Sigmoid colon (tissue), 7 donors: Measurements from ENCODE around the gene APOD. TPM values are rescaled to one million over a fixed set of nuclear protein-coding genes. Genes with fewer than 3 reads are reported as not detected.
A peak's percentile ranks its signal among the peaks of the same experiment; 100 is the strongest.
"Not testable (repeated sequence)": the region's sequence is repeated elsewhere in the genome, so short reads cannot be mapped to it uniquely, and the experiment has no call there.

Experiments
- DNase-seq: peaks from one replicate; pipeline ENCODE4 v3.0.0-alpha.2; 2019
- H3K27ac ChIP-seq, 4 donors: fragments of 200-600 bp; sonication (generic); one replicate each; pipeline ENCODE4 v1.5.1; 2016 to 2019; ENCODE audit warnings: mild to moderate bottlenecking in 1 of 4
- H3K27me3 ChIP-seq, 3 donors: fragments of 200-600 bp; sonication (generic); one replicate each; pipeline ENCODE4 v1.5.1; 2019; ENCODE audit warnings: mild to moderate bottlenecking in 1 of 3
- H3K36me3 ChIP-seq, 4 donors: fragments of 200-600 bp; sonication (generic); one replicate each; pipeline ENCODE4 v1.5.1; 2016 to 2019
- H3K4me1 ChIP-seq, 4 donors: fragments of 200-600 bp; sonication (generic); one replicate each; pipeline ENCODE4 v1.5.1; 2017 to 2019
- H3K4me3 ChIP-seq, 4 donors: fragments of 200-600 bp; sonication (generic); one replicate each; pipeline ENCODE4 v1.5.1; 2017 to 2019; ENCODE audit warnings: mild to moderate bottlenecking in 2 of 4, moderate library complexity in 1 of 4
- H3K9me3 ChIP-seq, 4 donors: fragments of 200-600 bp in 3 of 4; sonication (generic) in 3 of 4; one replicate each; pipeline versions ENCODE4 v1.5.1 to v1.6.1; 2013 to 2019
- EP300 ChIP-seq, 4 donors: sonication (generic); formaldehyde crosslinking; IDR thresholded peaks; one replicate each; pipeline ENCODE4 v1.6.1; 2017; ENCODE audit warnings: antibody characterized with exemption in 4 of 4
- POLR2A ChIP-seq, 2 donors: fragments of 450-650 bp; IDR thresholded peaks; one replicate each; pipeline ENCODE4 v1.6.1; 2016; ENCODE audit warnings: antibody characterized with exemption in 2 of 2, mild to moderate bottlenecking in 2 of 2, moderate library complexity in 2 of 2
- POLR2AphosphoS5 ChIP-seq, 4 donors: sonication (generic); formaldehyde crosslinking; IDR thresholded peaks; one replicate each; pipeline ENCODE4 v1.6.1; 2017; ENCODE audit warnings: antibody characterized with exemption in 4 of 4
- WGBS, 2 donors: extraction: QIAGEN DNeasy Blood & Tissue Kit; methylation state at CpG; one replicate each; pipeline ENCODE4 v1.1.7; 2013; 5-methylcytosine and 5-hydroxymethylcytosine counted together
- intact Hi-C: fragments of 100-400 bp; cut with DNase I; formaldehyde crosslinking; loops from one replicate; pipeline ENCODE4 v1.15.1; 2023
- polyA plus RNA-seq, 3 donors: library from polyadenylated mRNA; stranded (reverse); fragments of 200-250 nt; gene quantifications; one replicate each; pipeline ENCODE4 v1.2.3, GENCODE V29; 2013
- total RNA-seq, 4 donors: library from RNA; depleted of rRNA; stranded (reverse); fragments of >200 nt; gene quantifications; one replicate each; pipeline ENCODE4 v1.1.0, GENCODE V29; 2016
- TF ChIP-seq, protein P1 (sequence below), 4 experiments: fragments of 450-650 bp in 3 of 4; fragments of 200-600 bp in 1 of 4; IDR thresholded peaks; one replicate each; pipeline ENCODE4 v1.5.1; 2016 to 2019; ENCODE audit warnings: antibody characterized with exemption in 4 of 4, mild to moderate bottlenecking in 3 of 4, moderate library complexity in 2 of 4
- donor health status: healthy with polysubstance abuse.
- donor health status: Bipolar disorder and iron deficiency.
- donor health status: healthy.

APOD gene
- total and polyA plus RNA-seq, 7 donors: 8.1 to 296 (median 63.7) TPM

DNA sequence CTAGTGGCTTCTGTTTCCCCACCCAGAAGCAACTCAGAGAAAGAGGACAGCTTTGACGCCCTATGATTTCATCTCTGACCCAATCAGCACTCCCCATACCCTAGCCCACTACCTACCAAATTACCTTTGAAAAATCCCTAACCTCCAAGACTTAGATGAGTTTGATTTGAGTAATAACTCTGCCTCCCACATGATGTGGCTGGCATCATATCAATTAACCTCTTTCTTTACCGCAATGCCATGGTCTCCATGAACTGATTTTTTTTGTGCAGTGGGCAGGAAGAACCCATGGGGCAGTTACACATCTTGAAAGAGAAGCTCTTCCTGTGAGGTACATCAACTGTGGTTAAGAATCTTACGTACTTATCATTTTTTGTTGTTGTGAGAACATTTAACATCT, 25.5 kb upstream of the APOD start:
- intact Hi-C loops: no loop called here
- WGBS, 2 donors: 73 to 90% methylated on average over 3 of the region's 3 CpGs

DNA sequence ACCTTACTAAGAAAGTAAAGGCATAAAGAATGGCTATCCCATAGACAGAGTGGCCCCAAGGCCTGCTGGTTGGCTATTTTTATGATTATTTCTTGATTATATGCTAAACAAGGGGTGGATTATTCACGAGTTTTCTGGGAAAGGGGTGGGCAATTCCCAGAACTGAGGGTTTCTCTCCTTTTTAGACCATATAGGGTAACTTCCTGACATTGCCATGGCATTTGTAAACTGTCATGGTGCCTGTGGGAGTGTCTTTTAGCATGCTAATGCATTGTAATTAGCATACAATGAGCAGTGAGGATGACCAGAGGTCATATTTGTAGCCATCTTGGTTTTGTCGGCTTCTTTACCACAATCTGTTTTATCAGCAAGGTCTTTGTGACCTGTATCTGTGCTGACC, 18.0 kb upstream of the APOD start:
- H3K27ac ChIP-seq, DNase-seq, intact Hi-C loops, H3K4me1 ChIP-seq, H3K36me3 ChIP-seq, H3K27me3 ChIP-seq, H3K4me3 ChIP-seq, H3K9me3 ChIP-seq: not testable (repeated sequence)
- WGBS, 2 donors: 83 to 84% methylated on average over 2 of the region's 2 CpGs

More for the DNA sequence above, 25.5 kb upstream of the APOD start:
- Histone ChIP-seq H3K27me3 (no peaks in the 10 kb centered on the region), H3K4me1 (peaks cover 0 to 8% (median 0%) of the 10 kb centered on the region in 4 donors), H3K27ac (no peak overlapping the region), H3K4me3 (no peak overlapping the region), H3K36me3 (no peaks in the 10 kb centered on the region), H3K9me3 (no peaks in the 10 kb centered on the region)
- no peak for DNase-seq
- TF ChIP-seq POLR2A (IDR thresholded peaks at IDR 0.05): no peak
- TF ChIP-seq EP300 (IDR thresholded peaks at IDR 0.05): no peak
- no peak for TF ChIP-seq POLR2AphosphoS5 (IDR thresholded peaks at IDR 0.05)
- TF ChIP-seq, protein P1, sequence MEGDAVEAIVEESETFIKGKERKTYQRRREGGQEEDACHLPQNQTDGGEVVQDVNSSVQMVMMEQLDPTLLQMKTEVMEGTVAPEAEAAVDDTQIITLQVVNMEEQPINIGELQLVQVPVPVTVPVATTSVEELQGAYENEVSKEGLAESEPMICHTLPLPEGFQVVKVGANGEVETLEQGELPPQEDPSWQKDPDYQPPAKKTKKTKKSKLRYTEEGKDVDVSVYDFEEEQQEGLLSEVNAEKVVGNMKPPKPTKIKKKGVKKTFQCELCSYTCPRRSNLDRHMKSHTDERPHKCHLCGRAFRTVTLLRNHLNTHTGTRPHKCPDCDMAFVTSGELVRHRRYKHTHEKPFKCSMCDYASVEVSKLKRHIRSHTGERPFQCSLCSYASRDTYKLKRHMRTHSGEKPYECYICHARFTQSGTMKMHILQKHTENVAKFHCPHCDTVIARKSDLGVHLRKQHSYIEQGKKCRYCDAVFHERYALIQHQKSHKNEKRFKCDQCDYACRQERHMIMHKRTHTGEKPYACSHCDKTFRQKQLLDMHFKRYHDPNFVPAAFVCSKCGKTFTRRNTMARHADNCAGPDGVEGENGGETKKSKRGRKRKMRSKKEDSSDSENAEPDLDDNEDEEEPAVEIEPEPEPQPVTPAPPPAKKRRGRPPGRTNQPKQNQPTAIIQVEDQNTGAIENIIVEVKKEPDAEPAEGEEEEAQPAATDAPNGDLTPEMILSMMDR (IDR thresholded peaks at IDR 0.05): no peak

DNA sequence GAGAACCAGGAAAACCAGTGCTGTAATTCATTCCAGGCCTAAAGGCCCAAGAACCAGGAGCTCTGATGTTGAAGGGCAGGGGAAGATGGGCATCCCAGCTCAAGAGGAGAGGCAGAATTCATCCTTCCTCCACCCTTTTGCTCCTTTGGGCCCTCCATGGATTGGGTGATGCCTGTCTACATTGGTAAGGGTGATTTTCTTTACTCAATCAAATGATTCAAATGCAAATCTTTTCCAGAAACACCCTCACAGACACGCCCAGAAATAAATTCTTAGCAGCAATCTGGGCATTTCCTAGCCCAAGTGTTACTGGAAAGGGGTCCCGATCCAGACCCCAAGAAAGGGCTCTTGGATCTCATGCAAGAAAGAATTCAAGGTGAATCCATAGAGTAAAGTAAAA, 17.6 kb upstream of the APOD start:
- DNase-seq: peak; percentile 4
- 91 to 94% methylated on average over 2 of the region's 2 CpGs for WGBS, 2 donors
- intact Hi-C loops: no loop called here
- H3K27ac ChIP-seq: no peak overlapping the region
- no peaks in the 10 kb centered on the region for H3K9me3 ChIP-seq
- TF ChIP-seq, protein P1 (IDR thresholded peaks at IDR 0.05): no peak
- no peak for TF ChIP-seq POLR2AphosphoS5 (IDR thresholded peaks at IDR 0.05)
- no peak for TF ChIP-seq POLR2A (IDR thresholded peaks at IDR 0.05)
- no peak for TF ChIP-seq EP300 (IDR thresholded peaks at IDR 0.05)
- H3K27me3 ChIP-seq: no peaks in the 10 kb centered on the region
- H3K4me1 ChIP-seq: no peaks in the 10 kb centered on the region
- no peaks in the 10 kb centered on the region for H3K36me3 ChIP-seq
- no peak overlapping the region for H3K4me3 ChIP-seq

DNA sequence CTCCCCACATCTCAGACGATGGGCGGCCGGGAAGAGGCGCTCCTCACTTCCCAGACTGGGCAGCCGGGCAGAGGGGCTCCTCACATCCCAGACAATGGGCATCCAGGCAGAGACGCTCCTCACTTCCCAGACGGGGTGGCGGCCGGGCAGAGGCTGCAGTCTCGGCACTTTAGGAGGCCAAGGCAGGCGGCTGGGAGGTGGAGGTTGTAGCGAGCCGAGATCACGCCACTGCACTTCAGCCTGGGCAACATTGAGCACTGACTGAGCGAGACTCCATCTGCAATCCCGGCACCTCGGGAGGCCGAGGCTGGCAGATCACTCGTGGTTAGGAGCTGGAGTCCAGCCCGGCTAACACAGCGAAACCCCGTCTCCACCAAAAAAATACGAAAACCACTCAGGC, 16.2 kb upstream of the APOD start:
- 92 to 94% methylated on average over 20 to 23 of the region's 23 CpGs for WGBS, 2 donors
- peak; percentile 40 for DNase-seq
- H3K27ac ChIP-seq, H3K36me3 ChIP-seq, H3K9me3 ChIP-seq, H3K4me1 ChIP-seq, H3K27me3 ChIP-seq, intact Hi-C loops, H3K4me3 ChIP-seq: not testable (repeated sequence)

DNA sequence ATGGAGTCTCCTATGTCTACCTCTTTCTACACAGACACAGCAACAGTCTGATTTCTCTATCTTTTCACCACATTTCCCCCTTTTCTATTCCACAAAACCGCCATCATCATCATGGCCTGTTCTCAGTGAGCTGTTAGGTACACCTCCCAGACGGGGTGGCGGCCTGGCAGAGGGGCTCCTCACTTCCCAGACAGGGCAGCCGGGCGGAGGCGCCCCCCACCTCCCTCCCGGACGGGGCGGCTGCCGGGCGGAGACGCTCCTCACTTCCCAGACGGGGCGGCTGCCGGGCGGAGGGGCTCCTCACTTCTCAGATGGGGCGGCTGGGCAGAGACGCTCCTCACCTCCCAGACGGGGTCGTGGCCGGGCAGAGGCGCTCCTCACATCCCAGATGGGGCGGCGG, 15.8 kb upstream of the APOD start:
- H3K36me3 ChIP-seq, H3K4me1 ChIP-seq, H3K27me3 ChIP-seq, intact Hi-C loops, H3K4me3 ChIP-seq, H3K27ac ChIP-seq, H3K9me3 ChIP-seq: not testable (repeated sequence)
- WGBS, 2 donors: 91 to 93% methylated on average over 24 of the region's 24 CpGs
- DNase-seq: peak; percentile 33

DNA sequence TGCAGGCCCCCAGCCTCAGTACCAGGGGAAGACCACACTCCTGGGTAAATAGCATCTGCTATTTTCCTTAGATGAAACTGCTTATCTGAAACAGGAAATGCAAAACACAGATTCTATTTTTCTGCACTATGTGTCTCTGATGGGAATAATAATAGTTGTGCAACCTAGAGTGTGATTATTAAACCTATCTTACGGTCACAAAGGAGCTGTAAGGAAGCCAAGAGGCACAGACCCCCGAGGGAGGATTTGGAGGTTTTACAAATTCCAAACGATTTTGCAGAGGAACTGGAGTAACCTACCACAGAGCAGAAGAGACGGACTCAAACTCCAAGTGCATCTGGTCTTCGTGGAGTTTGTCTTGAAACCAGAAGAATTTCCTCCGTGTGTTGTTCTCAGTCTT, 14.1 kb upstream of the APOD start:
- H3K36me3 ChIP-seq: no peaks in the 10 kb centered on the region
- no peaks in the 10 kb centered on the region for H3K27me3 ChIP-seq
- intact Hi-C loops: no loop called here
- 74 to 78% methylated on average over 6 of the region's 6 CpGs for WGBS, 2 donors
- TF ChIP-seq, protein P1 (IDR thresholded peaks at IDR 0.05): no peak
- no peak for TF ChIP-seq POLR2AphosphoS5 (IDR thresholded peaks at IDR 0.05)
- TF ChIP-seq POLR2A (IDR thresholded peaks at IDR 0.05): no peak
- no peak for TF ChIP-seq EP300 (IDR thresholded peaks at IDR 0.05)
- peak; percentile 36 for DNase-seq
- no peak overlapping the region for H3K27ac ChIP-seq
- no peaks in the 10 kb centered on the region for H3K9me3 ChIP-seq
- no peak overlapping the region for H3K4me3 ChIP-seq
- H3K4me1 ChIP-seq: no peaks in the 10 kb centered on the region
